Measurements from ENCODE around the gene LNPK. TPM values are rescaled to one million over a fixed set of nuclear protein-coding genes. Genes with fewer than 3 reads are reported as not detected.
"Not testable (repeated sequence)": the region's sequence is repeated elsewhere in the genome, so short reads cannot be mapped to it uniquely, and the experiment has no call there.

LNPK gene
- total RNA-seq, 1 experiment from 2014 or later: 7.4 TPM

GRCh38 chr2:175922160-175922559 is 79.9 kb downstream of the LNPK start:
- no peak for DNase-seq (ENCODE audit: low spot score)
- in situ Hi-C loops (cut with HindIII; ENCODE audit: low sequenced_read_pairs): no loop called here

- DNase-seq (ENCODE audit: low spot score): no peak
- in situ Hi-C loops (cut with HindIII; ENCODE audit: low sequenced_read_pairs): no loop called here
These were observed 83.1 kb downstream of the LNPK start for GRCh38 chr2:175918935-175919334.

- DNase-seq (ENCODE audit: low spot score): no peak
- in situ Hi-C loops (cut with HindIII; ENCODE audit: low sequenced_read_pairs): no loop called here
These were observed 87.2 kb downstream of the LNPK start for GRCh38 chr2:175914846-175915245.

GRCh38 chr2:175913849-175914743 is 88.0 kb downstream of the LNPK start:
- DNase-seq (ENCODE audit: low spot score); in situ Hi-C loops (cut with HindIII; ENCODE audit: low sequenced_read_pairs): not testable (repeated sequence)

GRCh38 chr2:175913267-175913666 is 88.8 kb downstream of the LNPK start:
- DNase-seq (ENCODE audit: low spot score); in situ Hi-C loops (cut with HindIII; ENCODE audit: low sequenced_read_pairs): not testable (repeated sequence)

- no peak for DNase-seq (ENCODE audit: low spot score)
- in situ Hi-C loops (cut with HindIII; ENCODE audit: low sequenced_read_pairs): no loop called here
These were observed 98.0 kb downstream of the LNPK start for GRCh38 chr2:175904035-175904434.

- in situ Hi-C loops (cut with HindIII; ENCODE audit: low sequenced_read_pairs): no loop called here
These were observed 98.6 kb downstream of the LNPK start for GRCh38 chr2:175903384-175903936.

GRCh38 chr2:175895957-175896356 is 106.1 kb downstream of the LNPK start:
- DNase-seq (ENCODE audit: low spot score); in situ Hi-C loops (cut with HindIII; ENCODE audit: low sequenced_read_pairs): not testable (repeated sequence)

More at GRCh38 chr2:175903384-175903936, 98.6 kb downstream of the LNPK start:
- DNase-seq (ENCODE audit: low spot score): no peak

- DNase-seq (ENCODE audit: low spot score): no peak
- in situ Hi-C loops (cut with HindIII; ENCODE audit: low sequenced_read_pairs): no loop called here
These were observed 110.0 kb downstream of the LNPK start for GRCh38 chr2:175892046-175892445.

- no peak for DNase-seq (ENCODE audit: low spot score)
- in situ Hi-C loops (cut with HindIII; ENCODE audit: low sequenced_read_pairs): no loop called here
These were observed 111.3 kb downstream of the LNPK start for GRCh38 chr2:175890636-175891242.

GRCh38 chr2:175889701-175890302 is 112.3 kb downstream of the LNPK start:
- no peak for DNase-seq (ENCODE audit: low spot score)
- in situ Hi-C loops (cut with HindIII; ENCODE audit: low sequenced_read_pairs): no loop called here

- in situ Hi-C loops (cut with HindIII; ENCODE audit: low sequenced_read_pairs): no loop called here
- DNase-seq (ENCODE audit: low spot score): no peak
These were observed 114.3 kb downstream of the LNPK start for GRCh38 chr2:175887776-175888175.

- in situ Hi-C loops (cut with HindIII; ENCODE audit: low sequenced_read_pairs): no loop called here
- DNase-seq (ENCODE audit: low spot score): no peak
These were observed 117.2 kb downstream of the LNPK start for GRCh38 chr2:175884697-175885393.

- no peak for DNase-seq (ENCODE audit: low spot score)
- in situ Hi-C loops (cut with HindIII; ENCODE audit: low sequenced_read_pairs): no loop called here
These were observed 118.4 kb downstream of the LNPK start for GRCh38 chr2:175883586-175884194.

- DNase-seq (ENCODE audit: low spot score): no peak
- in situ Hi-C loops (cut with HindIII; ENCODE audit: low sequenced_read_pairs): no loop called here
These were observed 122.4 kb downstream of the LNPK start for GRCh38 chr2:175879679-175880078.

- in situ Hi-C loops (cut with HindIII; ENCODE audit: low sequenced_read_pairs): no loop called here
- DNase-seq (ENCODE audit: low spot score): no peak
These were observed 124.1 kb downstream of the LNPK start for GRCh38 chr2:175877845-175878544.

GRCh38 chr2:175874291-175874690 is 127.8 kb downstream of the LNPK start:
- in situ Hi-C loops (cut with HindIII; ENCODE audit: low sequenced_read_pairs): no loop called here
- no peak for DNase-seq (ENCODE audit: low spot score)
